Liver (tissue), 9 donors: Measurements from ENCODE around the gene NR6A1. TPM values are rescaled to one million over a fixed set of nuclear protein-coding genes. Genes with fewer than 3 reads are reported as not detected.

Source experiments
- DNase-seq: peaks from one replicate; pipeline ENCODE4 v3.0.0-alpha.2; 2017; ENCODE audit warnings: low spot score
- H3K27ac ChIP-seq, 2 donors: one replicate each; pipeline ENCODE4 v1.7.0; 2013; ENCODE audit warnings: inconsistent platforms in 2 of 2, low read length in 2 of 2, control low read depth in 1 of 2, low read depth in 1 of 2, mild to moderate bottlenecking in 1 of 2
- H3K27me3 ChIP-seq, 4 donors: one replicate each; pipeline versions ENCODE4 v1.6.1 to v1.7.0; 2013; ENCODE audit warnings: low read length in 3 of 4, inconsistent platforms in 1 of 4, mild to moderate bottlenecking in 1 of 4, moderate library complexity in 1 of 4; ENCODE audit not compliant: control insufficient read depth in 4 of 4, insufficient read depth in 4 of 4
- H3K36me3 ChIP-seq, 4 donors: one replicate each; pipeline versions ENCODE4 v1.6.1 to v1.7.0; 2013; ENCODE audit warnings: low read length in 3 of 4, mild to moderate bottlenecking in 3 of 4, low read depth in 1 of 4, moderate library complexity in 1 of 4; ENCODE audit not compliant: control insufficient read depth in 4 of 4, insufficient read depth in 3 of 4
- H3K4me1 ChIP-seq, 4 donors: one replicate each; pipeline versions ENCODE4 v1.6.1 to v1.7.0; 2013; ENCODE audit warnings: low read length in 3 of 4, mild to moderate bottlenecking in 3 of 4, moderate library complexity in 1 of 4; ENCODE audit not compliant: control insufficient read depth in 4 of 4, insufficient read depth in 4 of 4
- H3K4me3 ChIP-seq, 3 donors: one replicate each; pipeline versions ENCODE4 v1.6.1 to v1.7.0; 2013; ENCODE audit warnings: low read length in 3 of 3, control low read depth in 1 of 3, low read depth in 1 of 3, mild to moderate bottlenecking in 1 of 3
- H3K9ac ChIP-seq, 2 donors: one replicate each; pipeline ENCODE4 v1.7.0; 2013; ENCODE audit warnings: low read length in 2 of 2, mild to moderate bottlenecking in 2 of 2, moderate library complexity in 2 of 2, control low read depth in 1 of 2, low read depth in 1 of 2
- H3K9me3 ChIP-seq, 4 donors: one replicate each; pipeline versions ENCODE4 v1.6.1 to v1.7.0; 2013; ENCODE audit warnings: low read length in 3 of 4; ENCODE audit not compliant: control insufficient read depth in 4 of 4
- CTCF ChIP-seq: fragments of 150-350 bp; IDR thresholded peaks from 2 replicates; pipeline ENCODE4 v1.5.1; 2017; ENCODE audit warnings: improper control_type of control experiment, low read depth, low read length; ENCODE audit not compliant: missing input control
- EGR1 ChIP-seq, 2 donors: IDR thresholded peaks; 2 replicates each; pipeline ENCODE4 v1.6.1; 2016 to 2018; ENCODE audit warnings: antibody characterized with exemption in 2 of 2, low read depth in 2 of 2
- FOXA1 ChIP-seq: IDR thresholded peaks from 2 replicates; pipeline ENCODE4 v1.6.1; 2016; ENCODE audit warnings: antibody characterized with exemption
- FOXA2 ChIP-seq: IDR thresholded peaks from 2 replicates; pipeline ENCODE4 v1.6.1; 2016; ENCODE audit warnings: antibody characterized with exemption
- GABPA ChIP-seq, 2 donors: IDR thresholded peaks in 1 of 2; conservative IDR thresholded peaks in 1 of 2; 2 replicates each; pipeline ENCODE4 v1.6.1; 2016; ENCODE audit warnings: antibody characterized with exemption in 2 of 2, mild to moderate bottlenecking in 1 of 2, moderate library complexity in 1 of 2
- HNF4A ChIP-seq, 2 donors: conservative IDR thresholded peaks; 2 replicates each; pipeline ENCODE4 v1.6.1; 2016; ENCODE audit warnings: antibody characterized with exemption in 2 of 2, mild to moderate bottlenecking in 2 of 2
- HNF4G ChIP-seq: IDR thresholded peaks from 2 replicates; pipeline ENCODE4 v1.6.1; 2016; ENCODE audit warnings: antibody characterized with exemption
- JUND ChIP-seq, 2 donors: IDR thresholded peaks; 2 replicates each; pipeline ENCODE4 v1.6.1; 2016; ENCODE audit warnings: antibody characterized with exemption in 2 of 2
- NR2F2 ChIP-seq: IDR thresholded peaks from 2 replicates; pipeline ENCODE4 v1.6.1; 2016; ENCODE audit warnings: antibody characterized with exemption
- RAD21 ChIP-seq, 2 donors: IDR thresholded peaks; 2 replicates each; pipeline ENCODE4 v1.6.1; 2016; ENCODE audit warnings: antibody characterized with exemption in 2 of 2, mild to moderate bottlenecking in 2 of 2
- REST ChIP-seq: IDR thresholded peaks from 2 replicates; pipeline ENCODE4 v1.6.1; 2016; ENCODE audit warnings: antibody characterized with exemption, mild to moderate bottlenecking
- SP1 ChIP-seq: IDR thresholded peaks from 2 replicates; pipeline ENCODE4 v1.6.1; 2018; ENCODE audit warnings: antibody characterized with exemption, mild to moderate bottlenecking
- TAF1 ChIP-seq: conservative IDR thresholded peaks from 2 replicates; pipeline ENCODE4 v1.6.1; 2016; ENCODE audit warnings: antibody characterized with exemption, mild to moderate bottlenecking
- YY1 ChIP-seq: IDR thresholded peaks from 2 replicates; pipeline ENCODE4 v1.6.1; 2016; ENCODE audit warnings: antibody characterized with exemption, mild to moderate bottlenecking
- WGBS: extraction: QIAGEN DNeasy Blood & Tissue Kit; methylation state at CpG from one replicate; pipeline ENCODE4 v1.1.7; 2013; 5-methylcytosine and 5-hydroxymethylcytosine counted together
- polyA plus RNA-seq, 2 donors: library from polyadenylated mRNA; stranded (reverse) in 1 of 2; unstranded in 1 of 2; fragments of 200-250 nt in 1 of 2; fragments of >200 nt in 1 of 2; fragmentation: Nextera tagmentation in 1 of 2; extraction: Ambion mirVana in 1 of 2; gene quantifications; one replicate each; pipeline versions ENCODE4 v1.2.1 to v1.2.3, GENCODE V29; 2013 to 2015
- total RNA-seq, 2 donors: library from RNA; depleted of rRNA; stranded (reverse); fragments of >200 nt; gene quantifications; one replicate each; pipeline ENCODE4 v1.2.3, GENCODE V29; 2014
- TF ChIP-seq, protein P1 (sequence below): IDR thresholded peaks from 2 replicates; pipeline ENCODE4 v1.6.1; 2016; ENCODE audit warnings: antibody characterized with exemption
- TF ChIP-seq, protein P2 (sequence below): IDR thresholded peaks from 2 replicates; pipeline ENCODE4 v1.6.1; 2016; ENCODE audit warnings: antibody characterized with exemption
- TF ChIP-seq, protein P3 (sequence below): IDR thresholded peaks from 2 replicates; pipeline ENCODE4 v1.6.1; 2016; ENCODE audit warnings: antibody characterized with exemption
- donor health status: healthy.
- donor health status: healthy.
- donor health status: healthy.
- donor health status: healthy.
- donor health status: healthy.

NR6A1 gene
- total and polyA plus RNA-seq, 4 donors: 0.72 to 6.1 (median 2.1) TPM

DNA sequence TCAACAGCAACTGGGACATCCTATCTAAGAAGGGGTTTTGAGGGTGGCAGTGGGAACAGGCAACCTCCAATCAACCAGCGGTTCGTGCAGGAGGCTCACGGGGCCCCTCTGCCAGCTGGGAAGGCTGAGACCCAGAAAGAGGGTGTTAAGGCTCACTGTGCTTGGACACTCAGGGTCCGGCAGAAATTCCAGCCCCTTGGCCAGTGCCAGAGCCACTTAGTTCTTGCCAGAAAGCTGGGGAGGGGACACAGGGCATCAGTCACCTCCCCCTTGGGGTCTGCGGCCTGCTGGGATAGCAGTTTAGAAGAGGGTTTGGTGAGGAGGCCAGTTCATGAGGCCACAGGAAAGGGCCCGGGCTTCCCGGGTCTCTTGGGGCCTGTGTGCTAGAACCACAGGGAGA, 300.4 kb downstream of the NR6A1 start:
- TF ChIP-seq FOXA2 (no peak), TAF1 (no peak), GABPA (IDR thresholded peaks at IDR 0.05 in 1 of 2, conservative IDR thresholded peaks at IDR 0.05 in 1 of 2) (no peak), RAD21 (IDR thresholded peaks at IDR 0.05) (no peak)
- TF ChIP-seq, protein P1, sequence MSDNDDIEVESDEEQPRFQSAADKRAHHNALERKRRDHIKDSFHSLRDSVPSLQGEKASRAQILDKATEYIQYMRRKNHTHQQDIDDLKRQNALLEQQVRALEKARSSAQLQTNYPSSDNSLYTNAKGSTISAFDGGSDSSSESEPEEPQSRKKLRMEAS: no peak
- no peaks in the 10 kb centered on the region for H3K27me3 ChIP-seq
- WGBS: 90% methylated on average over 7 of the region's 7 CpGs

GRCh38 chr9:124470306-124470705, 300.8 kb downstream of the NR6A1 start:
- H3K9me3 ChIP-seq: no peaks in the 10 kb centered on the region
- no peak overlapping the region for H3K27ac ChIP-seq
- DNase-seq: no peak
- no peaks in the 10 kb centered on the region for H3K4me1 ChIP-seq
- WGBS: 91% methylated on average over 13 of the region's 13 CpGs
- TF ChIP-seq JUND (IDR thresholded peaks at IDR 0.05) (no peak), CTCF (no peak), TAF1 (no peak), GABPA (IDR thresholded peaks at IDR 0.05 in 1 of 2, conservative IDR thresholded peaks at IDR 0.05 in 1 of 2) (no peak)
- TF ChIP-seq, protein P2, sequence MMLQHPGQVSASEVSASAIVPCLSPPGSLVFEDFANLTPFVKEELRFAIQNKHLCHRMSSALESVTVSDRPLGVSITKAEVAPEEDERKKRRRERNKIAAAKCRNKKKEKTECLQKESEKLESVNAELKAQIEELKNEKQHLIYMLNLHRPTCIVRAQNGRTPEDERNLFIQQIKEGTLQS: no peak
- H3K36me3 ChIP-seq: no peaks in the 10 kb centered on the region
- no peaks in the 10 kb centered on the region for H3K27me3 ChIP-seq
- H3K4me3 ChIP-seq: no peak overlapping the region
- no peak overlapping the region for H3K9ac ChIP-seq

More for the DNA sequence above, 300.4 kb downstream of the NR6A1 start:
- Histone ChIP-seq H3K27ac (no peak overlapping the region), H3K9ac (no peak overlapping the region), H3K36me3 (no peaks in the 10 kb centered on the region), H3K4me3 (no peak overlapping the region), H3K4me1 (no peaks in the 10 kb centered on the region), H3K9me3 (no peaks in the 10 kb centered on the region)
- DNase-seq: no peak

GRCh38 chr9:124469011-124469832, 301.9 kb downstream of the NR6A1 start:
- no peak overlapping the region for H3K27ac ChIP-seq
- H3K9me3 ChIP-seq: no peaks in the 10 kb centered on the region
- DNase-seq: no peak
- no peaks in the 10 kb centered on the region for H3K36me3 ChIP-seq
- H3K4me3 ChIP-seq: no peak overlapping the region
- 86% methylated on average over 28 of the region's 28 CpGs for WGBS
- TF ChIP-seq FOXA2 (no peak), SP1 (no peak), HNF4G (no peak), FOXA1 (no peak), NR2F2 (no peak), HNF4A (conservative IDR thresholded peaks at IDR 0.05) (no peak), REST (no peak), YY1 (no peak), EGR1 (IDR thresholded peaks at IDR 0.05; ENCODE audit: low read depth in 2 of 2) (no peak), JUND (IDR thresholded peaks at IDR 0.05) (no peak), CTCF (no peak)
- TF ChIP-seq, protein P3, sequence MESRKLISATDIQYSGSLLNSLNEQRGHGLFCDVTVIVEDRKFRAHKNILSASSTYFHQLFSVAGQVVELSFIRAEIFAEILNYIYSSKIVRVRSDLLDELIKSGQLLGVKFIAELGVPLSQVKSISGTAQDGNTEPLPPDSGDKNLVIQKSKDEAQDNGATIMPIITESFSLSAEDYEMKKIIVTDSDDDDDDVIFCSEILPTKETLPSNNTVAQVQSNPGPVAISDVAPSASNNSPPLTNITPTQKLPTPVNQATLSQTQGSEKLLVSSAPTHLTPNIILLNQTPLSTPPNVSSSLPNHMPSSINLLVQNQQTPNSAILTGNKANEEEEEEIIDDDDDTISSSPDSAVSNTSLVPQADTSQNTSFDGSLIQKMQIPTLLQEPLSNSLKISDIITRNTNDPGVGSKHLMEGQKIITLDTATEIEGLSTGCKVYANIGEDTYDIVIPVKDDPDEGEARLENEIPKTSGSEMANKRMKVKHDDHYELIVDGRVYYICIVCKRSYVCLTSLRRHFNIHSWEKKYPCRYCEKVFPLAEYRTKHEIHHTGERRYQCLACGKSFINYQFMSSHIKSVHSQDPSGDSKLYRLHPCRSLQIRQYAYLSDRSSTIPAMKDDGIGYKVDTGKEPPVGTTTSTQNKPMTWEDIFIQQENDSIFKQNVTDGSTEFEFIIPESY: no peak
- H3K27me3 ChIP-seq: no peaks in the 10 kb centered on the region
- H3K9ac ChIP-seq: no peak overlapping the region
- no peaks in the 10 kb centered on the region for H3K4me1 ChIP-seq
